ENCODE data around the gene RAB11FIP5. TPM values are rescaled to one million over a fixed set of nuclear protein-coding genes. Genes with fewer than 3 reads are reported as not detected.
"Not testable (repeated sequence)": the region's sequence is repeated elsewhere in the genome, so short reads cannot be mapped to it uniquely, and the experiment has no call there.

Gene RAB11FIP5
- total RNA-seq, 1 donor from 2014 or later: 18.7 TPM

- H3K36me3 Mint-ChIP-seq: no peaks in the 10 kb centered on the region
- H3K27ac Mint-ChIP-seq: no peak overlapping the region
- H3K4me3 Mint-ChIP-seq: no peak overlapping the region
- DNase-seq (ENCODE audit: extremely low spot score, unreplicated experiment): no peak
- H3K27me3 Mint-ChIP-seq: no peaks in the 10 kb centered on the region
- peaks cover 6% of the 10 kb centered on the region for H3K4me1 Mint-ChIP-seq (ENCODE audit: unreplicated experiment)
- no peaks in the 10 kb centered on the region for H3K9me3 Mint-ChIP-seq
- TF ChIP-seq, protein P1, sequence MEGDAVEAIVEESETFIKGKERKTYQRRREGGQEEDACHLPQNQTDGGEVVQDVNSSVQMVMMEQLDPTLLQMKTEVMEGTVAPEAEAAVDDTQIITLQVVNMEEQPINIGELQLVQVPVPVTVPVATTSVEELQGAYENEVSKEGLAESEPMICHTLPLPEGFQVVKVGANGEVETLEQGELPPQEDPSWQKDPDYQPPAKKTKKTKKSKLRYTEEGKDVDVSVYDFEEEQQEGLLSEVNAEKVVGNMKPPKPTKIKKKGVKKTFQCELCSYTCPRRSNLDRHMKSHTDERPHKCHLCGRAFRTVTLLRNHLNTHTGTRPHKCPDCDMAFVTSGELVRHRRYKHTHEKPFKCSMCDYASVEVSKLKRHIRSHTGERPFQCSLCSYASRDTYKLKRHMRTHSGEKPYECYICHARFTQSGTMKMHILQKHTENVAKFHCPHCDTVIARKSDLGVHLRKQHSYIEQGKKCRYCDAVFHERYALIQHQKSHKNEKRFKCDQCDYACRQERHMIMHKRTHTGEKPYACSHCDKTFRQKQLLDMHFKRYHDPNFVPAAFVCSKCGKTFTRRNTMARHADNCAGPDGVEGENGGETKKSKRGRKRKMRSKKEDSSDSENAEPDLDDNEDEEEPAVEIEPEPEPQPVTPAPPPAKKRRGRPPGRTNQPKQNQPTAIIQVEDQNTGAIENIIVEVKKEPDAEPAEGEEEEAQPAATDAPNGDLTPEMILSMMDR (conservative IDR thresholded peaks at IDR 0.05): no peak
Measured at GRCh38 chr2:73103018-73103542, 9.7 kb downstream of the RAB11FIP5 start.

- no peak for DNase-seq (ENCODE audit: extremely low spot score, unreplicated experiment)
- no peaks in the 10 kb centered on the region for H3K4me1 Mint-ChIP-seq (ENCODE audit: unreplicated experiment)
- peaks cover 3% of the 10 kb centered on the region for H3K36me3 Mint-ChIP-seq
- no peaks in the 10 kb centered on the region for H3K9me3 Mint-ChIP-seq
- H3K4me3 Mint-ChIP-seq: no peak overlapping the region
- no peak overlapping the region for H3K27ac Mint-ChIP-seq
- no peaks in the 10 kb centered on the region for H3K27me3 Mint-ChIP-seq
- TF ChIP-seq, protein P1 (conservative IDR thresholded peaks at IDR 0.05): no peak
Measured at GRCh38 chr2:73101626-73102256, 11.0 kb downstream of the RAB11FIP5 start.

DNA sequence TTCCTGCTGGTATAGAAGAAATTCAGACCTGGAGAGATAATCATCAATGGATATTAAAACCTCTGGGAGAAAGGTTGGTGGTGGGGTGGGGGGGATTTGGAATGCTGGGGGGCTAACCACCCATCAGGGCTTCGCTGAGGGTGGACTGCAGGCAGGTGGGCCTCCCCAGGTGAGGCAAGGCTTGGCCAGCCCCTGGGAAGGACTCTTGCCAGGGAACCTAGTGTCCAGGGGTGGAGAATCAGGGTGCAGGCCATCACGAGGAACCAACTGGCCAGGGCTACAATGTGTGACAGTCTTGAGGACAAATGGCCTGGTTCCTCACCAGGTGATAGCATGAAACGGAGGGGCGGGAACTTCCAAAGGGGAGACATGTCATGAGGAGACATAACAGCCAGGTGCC lies 11.8 kb downstream of the RAB11FIP5 start:
- H3K27ac Mint-ChIP-seq: no peak overlapping the region
- TF ChIP-seq, protein P1 (conservative IDR thresholded peaks at IDR 0.05): no peak
- no peaks in the 10 kb centered on the region for H3K27me3 Mint-ChIP-seq
- DNase-seq (ENCODE audit: extremely low spot score, unreplicated experiment): no peak
- H3K9me3 Mint-ChIP-seq: no peaks in the 10 kb centered on the region
- H3K4me3 Mint-ChIP-seq: no peak overlapping the region
- peaks cover 3% of the 10 kb centered on the region for H3K36me3 Mint-ChIP-seq
- H3K4me1 Mint-ChIP-seq (ENCODE audit: unreplicated experiment): no peaks in the 10 kb centered on the region

DNA sequence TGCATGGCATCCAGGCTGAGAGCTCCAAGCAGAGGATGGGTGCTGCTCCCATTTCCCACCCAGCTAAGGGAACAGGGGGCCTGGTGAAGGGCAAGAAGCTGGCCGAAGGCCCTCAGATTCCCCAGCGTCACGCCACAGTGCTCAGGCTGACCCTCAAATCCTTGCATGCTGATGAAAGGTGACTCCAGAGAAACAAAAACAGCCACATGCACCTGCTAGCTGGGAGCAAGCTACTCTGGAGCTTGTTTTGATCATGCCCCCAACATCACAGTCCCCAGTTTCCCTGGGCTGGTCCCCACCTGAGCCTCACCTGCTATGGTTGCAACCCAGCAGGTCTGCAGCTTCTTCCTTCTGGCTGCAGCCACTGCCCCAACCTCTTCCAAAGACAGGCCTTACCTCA lies 13.3 kb downstream of the RAB11FIP5 start:
- no peaks in the 10 kb centered on the region for H3K27me3 Mint-ChIP-seq
- H3K4me1 Mint-ChIP-seq (ENCODE audit: unreplicated experiment): no peaks in the 10 kb centered on the region
- TF ChIP-seq, protein P1 (conservative IDR thresholded peaks at IDR 0.05): no peak
- no peak overlapping the region for H3K4me3 Mint-ChIP-seq
- H3K9me3 Mint-ChIP-seq: no peaks in the 10 kb centered on the region
- no peak for DNase-seq (ENCODE audit: extremely low spot score, unreplicated experiment)
- H3K36me3 Mint-ChIP-seq: peaks cover 3% of the 10 kb centered on the region
- H3K27ac Mint-ChIP-seq: no peak overlapping the region

DNA sequence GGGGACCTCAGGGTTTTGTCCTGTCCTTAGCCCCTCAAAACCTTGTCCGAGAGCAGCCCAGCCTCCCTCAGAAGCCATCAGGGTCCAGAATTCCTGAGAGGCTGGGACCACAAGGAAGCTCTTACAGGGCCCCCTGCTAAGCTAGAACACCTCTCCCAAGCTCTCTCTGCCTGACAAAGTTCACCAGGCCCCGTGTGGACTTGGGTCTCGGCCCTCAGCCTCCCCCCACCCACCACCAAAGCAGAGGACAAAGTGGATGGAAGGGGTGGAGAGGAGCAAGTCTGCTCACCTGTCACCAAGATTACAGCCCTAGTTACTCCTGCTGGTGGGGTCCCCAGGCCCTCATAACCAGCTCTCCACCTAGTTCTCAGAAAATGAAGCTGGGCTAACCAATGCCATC lies 16.8 kb downstream of the RAB11FIP5 start:
- Mint-ChIP-seq H3K4me1 (ENCODE audit: unreplicated experiment) (peaks cover 26% of the 10 kb centered on the region), H3K27me3 (no peaks in the 10 kb centered on the region), H3K27ac (no peak overlapping the region), H3K9me3 (no peaks in the 10 kb centered on the region), H3K4me3 (no peak overlapping the region), H3K36me3 (peaks cover 3% of the 10 kb centered on the region)
- no peak for DNase-seq (ENCODE audit: extremely low spot score, unreplicated experiment)
- TF ChIP-seq, protein P1 (conservative IDR thresholded peaks at IDR 0.05): no peak

DNA sequence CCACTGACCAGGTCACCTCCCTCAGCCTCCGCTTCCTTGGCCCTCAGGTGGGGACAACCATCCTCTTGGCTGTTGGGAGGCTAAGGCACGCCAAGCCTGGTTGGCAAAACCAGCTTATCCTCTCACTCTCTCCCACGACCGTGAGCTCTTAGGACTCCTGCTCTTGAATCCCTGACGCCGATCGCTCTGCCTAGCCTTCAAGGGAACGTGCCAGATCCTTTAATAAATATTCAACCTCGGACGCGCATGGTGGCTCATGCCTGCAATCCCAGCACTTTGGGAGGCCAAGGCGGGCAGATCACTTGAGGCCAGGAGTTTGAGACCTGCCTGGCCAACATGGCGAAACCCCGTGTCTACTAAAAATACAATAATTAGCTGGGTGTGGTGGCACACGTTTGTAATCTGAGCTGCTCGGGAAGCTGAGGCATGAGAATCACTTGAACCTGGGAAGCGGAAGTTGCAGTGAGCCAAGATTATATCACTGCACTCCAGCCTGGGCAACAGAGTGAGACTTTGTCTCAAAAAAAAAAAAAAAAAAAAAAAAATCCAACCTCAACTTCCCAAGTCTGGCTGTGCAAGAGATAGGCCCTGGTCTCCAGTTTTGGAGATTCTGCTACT lies 19.0 kb downstream of the RAB11FIP5 start:
- DNase-seq (ENCODE audit: extremely low spot score, unreplicated experiment); H3K4me3 Mint-ChIP-seq; H3K9me3 Mint-ChIP-seq; H3K36me3 Mint-ChIP-seq; H3K27ac Mint-ChIP-seq; H3K27me3 Mint-ChIP-seq: not testable (repeated sequence)
- H3K4me1 Mint-ChIP-seq (ENCODE audit: unreplicated experiment): peaks cover 42% of the 10 kb centered on the region

All from type B pancreatic cell (in vitro differentiated cells).